Duodenal mucosa (tissue), 2 donors: ENCODE measurements around the gene DNTT.

ENCODE experiments used
- H3K27ac ChIP-seq: one replicate; pipeline ENCODE4 v1.7.0; 2013; ENCODE audit warnings: low read depth, low read length
- H3K27me3 ChIP-seq, 2 donors: one replicate each; pipeline ENCODE4 v1.7.0; 2013; ENCODE audit warnings: low read length in 2 of 2, control low read depth in 1 of 2; ENCODE audit not compliant: insufficient read depth in 2 of 2, control insufficient read depth in 1 of 2
- H3K36me3 ChIP-seq, 2 donors: one replicate each; pipeline ENCODE4 v1.7.0; 2013; ENCODE audit warnings: low read length in 2 of 2, control low read depth in 1 of 2; ENCODE audit not compliant: insufficient read depth in 2 of 2, control insufficient read depth in 1 of 2
- H3K4me1 ChIP-seq, 2 donors: one replicate each; pipeline ENCODE4 v1.7.0; 2013; ENCODE audit warnings: low read length in 2 of 2, control low read depth in 1 of 2; ENCODE audit not compliant: insufficient read depth in 2 of 2, control insufficient read depth in 1 of 2
- H3K4me3 ChIP-seq, 2 donors: one replicate each; pipeline ENCODE4 v1.7.0; 2013; ENCODE audit warnings: low read length in 2 of 2, low read depth in 1 of 2
- H3K9ac ChIP-seq, 2 donors: one replicate each; pipeline ENCODE4 v1.7.0; 2013; ENCODE audit warnings: low read length in 2 of 2, low read depth in 1 of 2
- H3K9me3 ChIP-seq, 2 donors: one replicate each; pipeline ENCODE4 v1.7.0; 2013; ENCODE audit warnings: low read length in 2 of 2, control low read depth in 1 of 2; ENCODE audit not compliant: control insufficient read depth in 1 of 2

Gene DNTT

DNA sequence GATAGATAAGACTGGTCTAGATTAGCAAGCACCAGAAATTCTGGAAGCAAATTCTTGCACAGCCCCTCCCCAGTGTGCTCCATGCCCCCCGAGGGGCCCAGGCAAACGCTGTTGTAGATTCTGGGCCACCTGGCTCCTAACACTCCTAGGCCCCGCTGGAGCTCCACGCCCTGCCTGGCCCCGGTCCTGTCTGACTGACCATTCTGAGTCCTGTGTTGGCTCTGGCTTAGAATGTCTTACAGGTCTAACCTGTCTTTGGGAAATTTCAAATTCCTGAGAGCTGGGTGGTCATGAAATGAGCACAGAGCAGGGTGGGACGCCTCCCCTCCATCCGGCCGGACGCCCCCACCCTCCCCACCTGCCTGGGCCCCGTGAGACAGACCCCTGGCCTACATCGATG, 67.1 kb downstream of the DNTT start:
- peaks cover 10 to 11% of the 10 kb centered on the region in 2 donors for H3K4me1 ChIP-seq
- H3K9ac ChIP-seq = no peak overlapping the region
- no peak overlapping the region for H3K27ac ChIP-seq
- H3K9me3 ChIP-seq = no peaks in the 10 kb centered on the region
- no peaks in the 10 kb centered on the region for H3K36me3 ChIP-seq
- H3K27me3 ChIP-seq = peaks cover 0 to 7% of the 10 kb centered on the region in 2 donors
- no peak overlapping the region for H3K4me3 ChIP-seq

DNA sequence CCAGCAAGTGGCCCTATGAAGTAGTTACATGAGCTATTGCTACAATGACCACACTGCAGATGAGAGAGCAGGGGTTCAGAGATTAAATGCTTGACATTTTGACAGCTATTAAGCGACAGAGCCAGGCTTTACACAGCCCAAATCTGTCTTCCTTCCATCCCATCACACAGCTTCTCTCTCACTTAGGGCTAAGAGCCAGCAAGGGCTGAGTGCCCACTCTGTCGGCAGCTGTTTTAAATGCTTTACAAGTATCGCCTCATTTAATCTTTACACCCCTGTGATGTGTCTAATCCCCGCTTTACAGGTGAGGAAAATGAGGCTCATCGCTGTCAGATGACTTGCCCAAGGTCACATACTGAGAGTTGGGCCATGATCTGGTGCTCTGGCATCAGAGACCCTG, 69.8 kb downstream of the DNTT start:
- Histone ChIP-seq H3K27ac (no peak overlapping the region), H3K4me3 (no peak overlapping the region), H3K4me1 (peaks cover 10 to 11% of the 10 kb centered on the region in 2 donors), H3K36me3 (no peaks in the 10 kb centered on the region), H3K9me3 (no peaks in the 10 kb centered on the region), H3K27me3 (peaks cover 0 to 7% of the 10 kb centered on the region in 2 donors), H3K9ac (no peak overlapping the region)

GRCh38 chr10:96374639-96374984, 70.4 kb downstream of the DNTT start:
- no peaks in the 10 kb centered on the region for H3K36me3 ChIP-seq
- no peaks in the 10 kb centered on the region for H3K9me3 ChIP-seq
- no peak overlapping the region for H3K9ac ChIP-seq
- peaks cover 0 to 7% of the 10 kb centered on the region in 2 donors for H3K27me3 ChIP-seq
- H3K27ac ChIP-seq = no peak overlapping the region
- H3K4me3 ChIP-seq = peak overlapping the region in 1 of 2 donors; percentile 75
- peaks cover 10 to 11% of the 10 kb centered on the region in 2 donors for H3K4me1 ChIP-seq

DNA sequence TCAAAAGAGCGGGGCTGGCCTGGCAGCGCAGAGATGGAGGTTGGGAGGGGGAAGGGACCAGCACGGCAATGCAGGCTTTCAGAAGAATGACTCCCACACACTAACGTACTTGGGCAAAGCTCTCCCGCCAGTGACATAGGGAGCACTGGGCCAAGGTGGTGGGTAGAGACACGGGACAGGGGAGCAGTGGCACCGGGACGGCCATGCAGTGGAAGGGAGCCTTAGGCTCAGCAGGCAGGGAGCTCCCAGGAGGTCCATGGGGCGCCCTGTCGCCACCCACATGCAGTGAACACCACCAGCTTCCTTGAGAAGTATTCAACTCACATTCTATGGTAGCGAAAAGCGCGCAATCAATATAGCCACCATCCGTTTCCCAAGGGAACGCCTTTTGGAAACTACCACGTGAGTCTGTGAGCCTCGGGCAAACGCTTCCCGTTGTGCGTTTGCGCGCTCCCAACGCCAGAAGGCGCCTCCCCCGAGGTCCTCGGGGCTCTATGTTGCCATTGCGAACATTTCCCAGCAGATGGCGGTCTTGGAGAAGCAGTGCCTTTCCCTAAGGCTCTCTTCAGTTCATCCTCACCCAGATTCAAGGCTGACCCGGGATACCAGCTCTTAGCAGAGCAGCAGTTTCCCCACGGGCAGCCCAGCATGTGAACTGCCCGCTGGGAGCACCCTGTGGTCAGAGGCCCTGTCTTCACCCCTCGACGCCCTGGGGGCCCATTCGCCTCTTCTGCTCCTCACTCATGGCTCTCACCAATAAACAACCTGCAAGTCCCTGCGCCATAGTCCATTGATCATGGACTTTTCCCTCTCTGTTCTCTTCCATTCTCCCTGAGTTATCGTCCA, 71.0 kb downstream of the DNTT start:
- peak overlapping the region; percentile 75 to 83 for H3K4me3 ChIP-seq
- no peaks in the 10 kb centered on the region for H3K9me3 ChIP-seq
- H3K4me1 ChIP-seq = peaks cover 8 to 11% of the 10 kb centered on the region in 2 donors
- peak overlapping the region; percentile 32 to 70 for H3K9ac ChIP-seq
- H3K36me3 ChIP-seq = no peaks in the 10 kb centered on the region
- peaks cover 0 to 7% of the 10 kb centered on the region in 2 donors for H3K27me3 ChIP-seq
- H3K27ac ChIP-seq = no peak overlapping the region

DNA sequence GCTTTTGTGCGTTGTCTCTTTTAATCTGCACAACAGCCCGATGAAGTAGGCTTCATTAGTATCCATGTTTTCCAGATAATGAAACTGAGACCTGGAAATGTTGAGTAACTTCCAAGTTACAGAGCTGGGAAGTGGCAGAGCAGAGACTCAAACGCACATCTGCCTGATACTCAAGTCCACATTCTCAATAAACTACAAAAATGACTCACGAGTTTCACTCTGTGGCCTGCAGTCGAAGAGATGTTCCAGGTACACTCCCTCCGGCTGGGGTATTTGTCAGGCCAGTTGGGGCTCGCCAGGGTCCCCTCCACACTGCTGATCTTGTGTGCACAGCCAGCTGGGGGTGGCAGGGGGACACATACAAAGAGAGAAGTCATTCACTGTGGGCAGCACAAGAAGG, 72.2 kb downstream of the DNTT start:
- no peaks in the 10 kb centered on the region for H3K9me3 ChIP-seq
- no peak overlapping the region for H3K4me3 ChIP-seq
- H3K4me1 ChIP-seq = peaks cover 4 to 11% of the 10 kb centered on the region in 2 donors
- H3K27ac ChIP-seq = no peak overlapping the region
- peaks cover 0 to 7% of the 10 kb centered on the region in 2 donors for H3K27me3 ChIP-seq
- H3K9ac ChIP-seq = no peak overlapping the region
- no peaks in the 10 kb centered on the region for H3K36me3 ChIP-seq

GRCh38 chr10:96377816-96378294, 73.6 kb downstream of the DNTT start:
- H3K4me3 ChIP-seq = no peak overlapping the region
- H3K36me3 ChIP-seq = no peaks in the 10 kb centered on the region
- no peak overlapping the region for H3K27ac ChIP-seq
- H3K4me1 ChIP-seq = peaks cover 4 to 11% of the 10 kb centered on the region in 2 donors
- no peak overlapping the region for H3K9ac ChIP-seq
- no peaks in the 10 kb centered on the region for H3K9me3 ChIP-seq
- H3K27me3 ChIP-seq = peaks cover 0 to 7% of the 10 kb centered on the region in 2 donors

DNA sequence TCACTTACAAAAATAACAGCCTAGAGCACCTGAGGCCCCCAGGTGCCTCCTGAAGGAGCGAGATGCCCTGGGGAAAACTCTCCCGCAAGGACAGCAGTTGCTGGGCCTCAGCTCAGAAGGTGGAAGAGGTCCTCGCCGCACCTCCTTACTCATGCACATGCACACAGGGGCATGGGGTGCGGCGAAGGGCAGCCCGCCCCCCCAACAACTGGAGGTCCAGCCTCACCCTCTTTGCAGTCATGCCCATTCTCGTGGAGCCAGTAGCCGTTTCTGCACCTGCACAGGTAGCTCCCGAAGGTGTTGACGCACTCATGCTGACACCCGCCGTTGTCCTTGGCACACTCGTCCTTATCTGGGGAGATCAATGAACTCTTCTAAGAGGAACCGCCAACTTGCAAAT, 74.5 kb downstream of the DNTT start:
- H3K4me1 ChIP-seq = peaks cover 4 to 11% of the 10 kb centered on the region in 2 donors
- H3K36me3 ChIP-seq = no peaks in the 10 kb centered on the region
- H3K4me3 ChIP-seq = no peak overlapping the region
- H3K9ac ChIP-seq = no peak overlapping the region
- peaks cover 0 to 7% of the 10 kb centered on the region in 2 donors for H3K27me3 ChIP-seq
- no peaks in the 10 kb centered on the region for H3K9me3 ChIP-seq
- H3K27ac ChIP-seq = no peak overlapping the region

DNA sequence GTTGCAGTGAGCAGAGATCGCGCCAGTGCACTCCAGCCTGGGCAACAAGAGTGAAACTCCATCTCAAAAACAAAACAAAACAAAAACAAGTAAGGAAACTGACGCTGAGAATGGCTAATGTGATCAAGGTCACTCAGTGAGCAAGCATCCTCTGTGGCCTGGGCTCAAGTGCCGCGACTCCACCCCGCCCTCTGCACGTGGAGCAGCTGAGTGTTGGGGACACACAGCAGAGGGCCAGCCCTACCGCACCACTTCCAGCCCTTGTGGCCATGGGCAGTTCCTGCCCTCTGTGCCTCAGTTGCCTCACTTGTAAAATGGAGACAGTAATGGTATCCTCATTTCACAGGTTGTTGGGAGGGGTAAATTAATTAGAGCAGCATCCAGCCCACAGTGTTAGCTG, 75.5 kb downstream of the DNTT start:
- no peak overlapping the region for H3K9ac ChIP-seq
- H3K27ac ChIP-seq = no peak overlapping the region
- H3K27me3 ChIP-seq = no peaks in the 10 kb centered on the region
- no peak overlapping the region for H3K4me3 ChIP-seq
- H3K4me1 ChIP-seq = peaks cover 4 to 10% of the 10 kb centered on the region in 2 donors
- no peaks in the 10 kb centered on the region for H3K36me3 ChIP-seq
- H3K9me3 ChIP-seq = no peaks in the 10 kb centered on the region

DNA sequence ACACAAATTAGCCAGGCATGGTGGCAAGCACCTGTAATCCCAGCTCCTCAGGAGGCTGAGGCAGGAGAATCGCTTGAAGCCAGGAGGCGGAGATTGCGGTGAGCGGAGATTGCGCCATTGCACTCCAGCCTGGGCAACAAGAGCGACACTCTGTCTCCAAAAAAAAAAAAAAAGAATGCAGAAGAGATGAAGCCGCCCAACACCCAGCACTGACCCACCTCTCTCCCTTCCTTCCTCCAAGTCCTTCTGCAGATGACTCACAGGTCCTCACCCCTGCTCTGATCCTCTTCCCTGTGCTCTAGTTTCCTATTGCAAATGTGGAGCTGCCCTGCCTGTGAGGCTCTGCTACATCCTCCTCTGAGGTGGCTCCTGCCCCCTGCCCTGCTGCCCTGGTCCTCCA, 76.6 kb downstream of the DNTT start:
- Histone ChIP-seq H3K27me3 (no peaks in the 10 kb centered on the region), H3K4me1 (peaks cover 0 to 2% of the 10 kb centered on the region in 2 donors), H3K27ac (no peak overlapping the region), H3K9me3 (no peaks in the 10 kb centered on the region), H3K4me3 (no peak overlapping the region), H3K9ac (no peak overlapping the region), H3K36me3 (no peaks in the 10 kb centered on the region)

DNA sequence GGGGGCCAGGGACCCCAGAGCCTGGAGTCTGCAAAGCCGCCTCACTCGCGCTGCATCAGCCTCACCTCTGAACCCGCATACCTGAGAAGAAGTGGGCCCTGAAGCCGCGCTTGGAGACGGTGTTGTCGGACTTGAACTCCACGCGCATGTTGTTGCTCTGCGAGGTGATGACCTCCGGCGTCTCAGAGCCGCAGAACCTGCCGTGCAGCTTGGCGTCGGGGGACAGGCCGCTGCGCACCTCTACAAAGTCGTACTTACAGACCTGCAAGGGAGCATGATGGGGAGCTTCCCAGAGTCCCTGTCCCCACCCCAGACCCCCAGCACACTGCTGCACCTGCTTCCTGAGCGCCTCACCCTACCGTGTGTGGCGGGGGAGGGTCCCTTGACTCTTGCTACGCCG, 80.3 kb downstream of the DNTT start:
- no peak overlapping the region for H3K9ac ChIP-seq
- H3K27me3 ChIP-seq = no peaks in the 10 kb centered on the region
- no peaks in the 10 kb centered on the region for H3K9me3 ChIP-seq
- no peaks in the 10 kb centered on the region for H3K4me1 ChIP-seq
- no peaks in the 10 kb centered on the region for H3K36me3 ChIP-seq
- no peak overlapping the region for H3K4me3 ChIP-seq
- H3K27ac ChIP-seq = no peak overlapping the region
